H1 (cell line): ENCODE measurements around the gene TSC2. TPM values are rescaled to one million over a fixed set of nuclear protein-coding genes. Genes with fewer than 3 reads are reported as not detected.

Source experiments
- BACH1 ChIP-seq: IDR thresholded peaks from 2 replicates; pipeline ENCODE4 v1.6.1; 2012; ENCODE audit warnings: low read length, improper control_type of control experiment
- BCL11A ChIP-seq, 2 experiments: IDR thresholded peaks; one replicate each; pipeline ENCODE4 v1.6.1; 2011; ENCODE audit warnings: low read depth in 2 of 2, low read length in 2 of 2, mild to moderate bottlenecking in 2 of 2
- CEBPB ChIP-seq: IDR thresholded peaks from 2 replicates; pipeline ENCODE4 v1.6.1; 2012; ENCODE audit warnings: low read depth, low read length
- CHD1 ChIP-seq: IDR thresholded peaks from 2 replicates; pipeline ENCODE4 v1.6.1; 2012; ENCODE audit warnings: low read depth, low read length, improper control_type of control experiment
- EZH2 ChIP-seq: fragments of 200-600 bp; sonication (generic); IDR thresholded peaks from 2 replicates; pipeline ENCODE4 v1.7.1; 2012; ENCODE audit warnings: low read depth, mild to moderate bottlenecking, moderate library complexity, low read length, inconsistent platforms; ENCODE audit not compliant: severe bottlenecking
- GABPA ChIP-seq: IDR thresholded peaks from 2 replicates; pipeline ENCODE4 v1.6.1; 2011; ENCODE audit warnings: mild to moderate bottlenecking, low read length, moderate library complexity, borderline replicate concordance; ENCODE audit not compliant: insufficient read depth
- HDAC2 ChIP-seq, 2 experiments: fragments of 300-600 bp in 1 of 2; sonication (generic) in 1 of 2; IDR thresholded peaks; 2 replicates each; pipeline ENCODE4 v1.6.1; 2011 to 2012; ENCODE audit warnings: low read depth in 2 of 2, low read length in 2 of 2, mild to moderate bottlenecking in 2 of 2, moderate library complexity in 2 of 2, borderline replicate concordance in 1 of 2, inconsistent platforms in 1 of 2
- JUND ChIP-seq: IDR thresholded peaks from 2 replicates; pipeline ENCODE4 v1.6.1; 2011; ENCODE audit warnings: mild to moderate bottlenecking, improper control_type of control experiment, low read length
- KDM5A ChIP-seq: fragments of 200-600 bp; IDR thresholded peaks from 2 replicates; pipeline ENCODE4 v1.7.1; 2012; ENCODE audit warnings: mild to moderate bottlenecking, low read length, inconsistent platforms, mixed read lengths
- MAFK ChIP-seq: IDR thresholded peaks from 2 replicates; pipeline ENCODE4 v1.6.1; 2012; ENCODE audit warnings: low read depth, mild to moderate bottlenecking, improper control_type of control experiment, low read length
- NRF1 ChIP-seq: IDR thresholded peaks from 2 replicates; pipeline ENCODE4 v1.6.1; 2011; ENCODE audit warnings: mild to moderate bottlenecking, low read depth, low read length, improper control_type of control experiment
- RAD21 ChIP-seq, 2 experiments: IDR thresholded peaks in 1 of 2; conservative IDR thresholded peaks in 1 of 2; 2 replicates each; pipeline ENCODE4 v1.6.1; 2011; ENCODE audit warnings: low read depth in 2 of 2, low read length in 2 of 2, improper control_type of control experiment in 1 of 2, inconsistent platforms in 1 of 2, mild to moderate bottlenecking in 1 of 2, moderate library complexity in 1 of 2
- RFX5 ChIP-seq: IDR thresholded peaks from 2 replicates; pipeline ENCODE4 v1.6.1; 2011; ENCODE audit warnings: low read depth, low read length, improper control_type of control experiment, borderline replicate concordance
- RNF2 ChIP-seq: fragments of 200-900, 300-1000 bp; sonication (generic); IDR thresholded peaks from 2 replicates; pipeline ENCODE4 v1.7.1; 2016; ENCODE audit warnings: borderline replicate concordance, low read depth, mild to moderate bottlenecking, antibody characterized with exemption, low read length; ENCODE audit not compliant: poor library complexity, severe bottlenecking; ENCODE audit errors: missing control alignments
- RXRA ChIP-seq: IDR thresholded peaks from 2 replicates; pipeline ENCODE4 v1.6.1; 2011; ENCODE audit warnings: low read depth, mild to moderate bottlenecking, low read length, moderate library complexity; ENCODE audit not compliant: insufficient read depth
- SAP30 ChIP-seq: fragments of 300-600 bp; sonication (generic); IDR thresholded peaks from 2 replicates; pipeline ENCODE4 v1.7.1; 2012; ENCODE audit warnings: low read length, moderate library complexity, mild to moderate bottlenecking, inconsistent platforms; ENCODE audit not compliant: insufficient read depth, insufficient replicate concordance
- TAF7 ChIP-seq: optimal IDR thresholded peaks from 2 replicates; pipeline ENCODE3; 2011; ENCODE audit warnings: low read depth, mild to moderate bottlenecking, inconsistent platforms, low read length, moderate library complexity, borderline replicate concordance
- TEAD4 ChIP-seq: IDR thresholded peaks from 2 replicates; pipeline ENCODE4 v1.6.1; 2012; ENCODE audit warnings: low read depth, low read length, inconsistent platforms, mixed read lengths
- polyA plus RNA-seq, 7 experiments: library from polyadenylated mRNA; depleted of rRNA in 3 of 7; stranded (reverse) in 5 of 7; unstranded in 2 of 7; fragments of >200 nt in 5 of 7; fragments of 200-250 nt in 2 of 7; gene quantifications; 1 replicate in 5 of 7; 2 replicates in 1 of 7; 4 replicates in 1 of 7; pipeline versions ENCODE4 v1.2.1 to v1.2.3, GENCODE V29; 2011 to 2013; ENCODE audit warnings: missing spikeins in 2 of 7, mixed read lengths in 2 of 7
- total RNA-seq: library from RNA; stranded (reverse); fragmentation: NEBNext Ultra II Directional; extraction: Animal tissue kit (Norgen Biotek cat#: 25700); gene quantifications from 2 replicates; pipeline ENCODE4 v1.2.1, GENCODE V29; 2021
- TF ChIP-seq, protein P1 (sequence below): IDR thresholded peaks from 2 replicates; pipeline ENCODE4 v1.6.1; 2012; ENCODE audit warnings: inconsistent platforms
- TF ChIP-seq, protein P2 (sequence below): IDR thresholded peaks from 2 replicates; pipeline ENCODE4 v1.6.1; 2011; ENCODE audit warnings: low read depth, mild to moderate bottlenecking, low read length; ENCODE audit not compliant: insufficient read depth
- TF ChIP-seq, protein P3 (sequence below): IDR thresholded peaks from 2 replicates; pipeline ENCODE4 v1.6.1; 2012; ENCODE audit warnings: inconsistent platforms

The TSC2 gene
- total and polyA plus RNA-seq, 2 of the 8 experiments (the other 6 are each of a cell fraction or from before 2014, with no cell fraction given): 65.9 to 96.6 TPM

DNA sequence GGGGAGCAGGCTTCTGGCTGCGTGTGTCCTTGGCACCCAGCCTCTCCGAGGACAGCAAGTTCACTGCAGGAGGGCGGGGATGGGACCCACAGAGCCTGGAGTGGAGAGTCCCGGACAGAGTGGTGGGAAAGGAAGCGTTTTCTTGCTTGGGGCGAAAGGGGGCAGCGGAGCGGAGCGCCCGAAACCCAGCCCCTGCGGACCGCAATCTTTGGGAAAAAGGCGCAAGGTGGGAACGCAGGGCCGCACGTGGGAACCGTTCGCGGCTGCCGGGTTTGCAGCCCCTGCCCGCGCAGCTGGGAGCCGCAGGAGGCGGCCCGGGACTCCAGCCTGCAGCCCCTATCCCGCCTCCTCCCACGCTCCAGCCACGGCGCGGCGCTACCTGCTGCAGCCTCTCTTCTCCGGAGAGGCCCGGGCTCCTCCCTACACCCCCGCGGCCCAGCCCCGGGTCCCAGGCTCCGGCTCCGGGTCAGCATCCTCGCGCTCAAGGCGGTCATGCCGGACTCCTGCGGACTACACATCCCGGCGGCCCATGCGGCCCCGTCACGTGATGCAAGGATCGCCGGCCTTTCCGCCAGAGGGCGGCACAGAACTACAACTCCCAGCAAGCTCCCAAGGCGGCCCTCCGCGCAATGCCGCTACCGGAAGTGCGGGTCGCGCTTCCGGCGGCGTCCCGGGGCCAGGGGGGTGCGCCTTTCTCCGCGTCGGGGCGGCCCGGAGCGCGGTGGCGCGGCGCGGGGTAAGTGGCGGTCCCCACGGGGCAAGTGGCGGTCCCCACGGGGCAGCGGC lies at the start of gene TSC2, which contains the start of gene NTHL1 (continued):
- TF ChIP-seq RFX5 (no peak), SAP30 (peak; percentile 44), BCL11A (IDR thresholded peaks at IDR 0.05; ENCODE audit: low read depth in 2 of 2, low read length in 2 of 2) (no peak), TEAD4 (peak; percentile 34; the same call in 1 of the 2 replicates), BACH1 (no peak; the same call in 1 of the 2 replicates), JUND (no peak), KDM5A (no peak), CHD1 (no peak), TAF7 (no peak), RXRA (no peak), MAFK (no peak), RAD21 (IDR thresholded peaks at IDR 0.05 in 1 of 2, conservative IDR thresholded peaks at IDR 0.05 in 1 of 2; ENCODE audit: low read depth in 2 of 2, low read length in 2 of 2) (no peak; a peak in 1 of 4 replicates), EZH2 (no peak), RNF2 (no peak), HDAC2 (IDR thresholded peaks at IDR 0.05; ENCODE audit: borderline replicate concordance in 1 of 2, low read depth in 2 of 2, low read length in 2 of 2) (no peak; a peak in 1 of 4 replicates), NRF1 (no peak), GABPA (peak; percentile 96), CEBPB (0 out of 2 replicates have a peak, but pooled peaks have one; percentile 5)
- TF ChIP-seq, protein P1, sequence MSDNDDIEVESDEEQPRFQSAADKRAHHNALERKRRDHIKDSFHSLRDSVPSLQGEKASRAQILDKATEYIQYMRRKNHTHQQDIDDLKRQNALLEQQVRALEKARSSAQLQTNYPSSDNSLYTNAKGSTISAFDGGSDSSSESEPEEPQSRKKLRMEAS: peak; percentile 59; the same call in 1 of the 2 replicates
- TF ChIP-seq, protein P2, sequence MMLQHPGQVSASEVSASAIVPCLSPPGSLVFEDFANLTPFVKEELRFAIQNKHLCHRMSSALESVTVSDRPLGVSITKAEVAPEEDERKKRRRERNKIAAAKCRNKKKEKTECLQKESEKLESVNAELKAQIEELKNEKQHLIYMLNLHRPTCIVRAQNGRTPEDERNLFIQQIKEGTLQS: peak; percentile 98
- TF ChIP-seq, protein P3, sequence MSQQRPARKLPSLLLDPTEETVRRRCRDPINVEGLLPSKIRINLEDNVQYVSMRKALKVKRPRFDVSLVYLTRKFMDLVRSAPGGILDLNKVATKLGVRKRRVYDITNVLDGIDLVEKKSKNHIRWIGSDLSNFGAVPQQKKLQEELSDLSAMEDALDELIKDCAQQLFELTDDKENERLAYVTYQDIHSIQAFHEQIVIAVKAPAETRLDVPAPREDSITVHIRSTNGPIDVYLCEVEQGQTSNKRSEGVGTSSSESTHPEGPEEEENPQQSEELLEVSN: peak; percentile 45; the same call in 1 of the 2 replicates
